HG02588 (cell line): Measurements from ENCODE around the gene ACAD9.
"Not testable (repeated sequence)": the region's sequence is repeated elsewhere in the genome, so short reads cannot be mapped to it uniquely, and the experiment has no call there.

Experiments used
- ATAC-seq: cut with Tn5 transposase; IDR thresholded peaks from one replicate; pipeline ENCODE4 v1.9.1; 2021; ENCODE audit warnings: mild to moderate bottlenecking, moderate library complexity; ENCODE audit not compliant: unreplicated experiment

Gene ACAD9

DNA sequence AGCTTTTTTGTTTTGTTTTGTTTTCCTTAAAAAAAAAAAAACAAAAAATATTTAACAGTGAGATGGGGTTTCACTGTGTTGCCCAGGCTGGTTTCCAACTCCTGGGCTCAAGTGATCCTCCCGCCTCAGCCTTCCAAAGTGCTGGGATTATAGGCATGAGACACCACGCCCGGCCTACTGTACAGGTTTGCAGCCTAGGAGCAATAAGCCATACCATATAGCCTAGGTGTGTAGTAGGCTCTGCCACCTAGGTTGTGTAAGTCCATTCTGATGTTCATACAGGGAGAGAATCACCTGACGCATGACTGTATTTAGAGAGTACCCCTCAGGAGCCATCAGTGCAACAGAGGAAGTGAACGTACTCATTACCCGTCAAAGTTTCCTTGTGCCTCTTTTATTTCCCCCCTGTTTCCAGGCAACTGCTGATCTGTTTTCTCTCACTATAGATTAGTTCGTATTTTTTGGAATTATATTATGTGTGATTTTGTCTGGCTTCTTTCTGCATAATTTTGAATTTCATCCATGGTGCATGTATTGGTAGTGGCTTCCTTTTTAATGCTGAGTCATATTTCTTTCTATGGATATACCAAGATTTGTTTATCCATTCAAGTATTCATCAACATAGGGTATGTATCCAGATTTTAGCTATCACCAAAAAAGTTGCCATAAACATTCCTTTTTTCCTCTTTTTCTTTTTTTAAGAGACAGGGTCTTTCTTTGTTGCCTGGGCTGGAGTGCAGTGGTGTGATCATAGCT lies 9.9 kb downstream of the ACAD9 start:
- no peak for ATAC-seq

DNA sequence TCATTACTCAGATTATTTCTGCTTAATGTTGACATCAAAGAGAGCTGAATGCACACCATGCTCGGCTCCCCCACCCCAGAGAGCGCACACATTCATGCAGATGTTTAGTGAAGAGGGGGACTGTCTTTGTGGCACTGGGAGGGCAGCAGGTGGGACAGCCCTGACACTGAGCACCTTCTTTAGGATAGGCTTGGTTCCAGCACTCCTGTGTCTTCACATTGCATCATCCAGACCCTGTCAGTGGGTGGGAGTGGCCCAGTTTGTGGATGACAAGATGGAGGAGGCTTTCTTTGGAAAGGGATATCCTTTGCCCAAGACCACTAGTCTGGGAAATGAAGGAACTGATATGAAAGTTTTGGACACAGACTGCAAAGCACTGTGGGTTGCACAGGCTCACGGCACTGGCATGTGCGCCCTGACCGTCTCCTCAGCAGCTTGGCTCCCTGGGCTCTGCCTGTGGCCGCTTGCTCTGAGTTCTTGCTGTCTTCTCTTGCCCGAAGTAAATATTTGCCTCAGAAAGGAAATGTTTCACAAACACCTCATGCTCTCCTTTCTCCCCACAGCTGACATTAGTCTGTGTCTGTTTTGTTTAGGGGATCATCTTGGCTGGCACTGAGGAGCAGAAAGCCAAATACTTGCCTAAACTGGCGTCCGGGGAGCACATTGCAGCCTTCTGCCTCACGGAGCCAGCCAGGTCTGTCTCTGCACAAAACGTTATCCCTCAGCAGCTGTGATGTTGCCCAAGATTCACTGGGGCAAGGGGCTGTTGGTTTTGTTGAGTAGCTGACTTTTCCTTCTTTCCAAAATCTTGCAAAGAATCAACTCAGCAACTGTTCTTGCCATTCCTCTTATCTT lies 16.6 kb downstream of the ACAD9 start:
- no peak for ATAC-seq

- no peak for ATAC-seq
Observed at GRCh38 chr3:128902426-128902825, 23.0 kb downstream of the ACAD9 start.

DNA sequence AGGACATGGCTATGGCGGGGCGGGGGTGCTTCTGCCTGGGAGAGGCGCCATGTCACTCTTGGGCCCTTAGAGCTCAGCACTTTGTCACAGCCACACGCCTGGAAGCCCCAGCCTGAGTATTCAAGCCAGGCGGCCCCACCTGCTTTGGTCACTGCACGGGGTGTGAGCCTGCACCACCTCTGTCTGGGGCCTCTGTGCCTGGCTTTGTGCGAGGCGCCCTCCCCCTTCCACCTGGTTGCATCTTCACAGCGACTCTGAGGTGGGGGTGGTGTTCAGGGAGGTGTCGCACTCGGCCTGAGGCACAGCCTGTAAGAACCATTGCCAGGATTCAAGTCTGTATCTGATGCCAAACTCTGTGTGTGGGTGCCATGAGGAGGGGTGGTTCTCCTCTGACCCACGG lies 24.1 kb downstream of the ACAD9 start:
- ATAC-seq: no peak

GRCh38 chr3:128906031-128906803 lies 26.8 kb downstream of the ACAD9 start:
- no peak for ATAC-seq

GRCh38 chr3:128906804-128907525 lies 27.5 kb downstream of the ACAD9 start:
- no peak for ATAC-seq

GRCh38 chr3:128907706-128908445 lies 28.5 kb downstream of the ACAD9 start:
- no peak for ATAC-seq

DNA sequence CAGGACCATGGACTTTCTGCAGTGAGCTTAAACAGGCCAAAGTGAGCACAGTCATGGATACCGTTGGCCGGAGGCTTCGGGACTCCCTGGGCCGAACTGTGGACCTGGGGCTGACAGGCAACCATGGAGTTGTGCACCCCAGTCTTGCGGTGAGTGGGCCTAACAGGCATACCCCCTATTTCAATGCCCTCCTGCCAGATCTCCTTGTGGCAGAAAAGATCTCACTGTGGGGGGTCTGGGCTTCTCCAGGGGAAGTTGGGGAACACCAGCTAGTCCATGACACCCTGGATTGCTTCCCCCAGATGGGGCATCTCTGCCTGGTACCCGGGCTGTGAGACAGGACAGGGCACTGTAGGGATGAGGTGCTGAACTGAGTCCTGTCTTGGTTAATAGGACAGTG lies 29.5 kb downstream of the ACAD9 start:
- no peak for ATAC-seq

- no peak for ATAC-seq
Observed at GRCh38 chr3:128910006-128910405, 30.6 kb downstream of the ACAD9 start.

- ATAC-seq: no peak
Observed at GRCh38 chr3:128911911-128912310, 32.5 kb downstream of the ACAD9 start.

DNA sequence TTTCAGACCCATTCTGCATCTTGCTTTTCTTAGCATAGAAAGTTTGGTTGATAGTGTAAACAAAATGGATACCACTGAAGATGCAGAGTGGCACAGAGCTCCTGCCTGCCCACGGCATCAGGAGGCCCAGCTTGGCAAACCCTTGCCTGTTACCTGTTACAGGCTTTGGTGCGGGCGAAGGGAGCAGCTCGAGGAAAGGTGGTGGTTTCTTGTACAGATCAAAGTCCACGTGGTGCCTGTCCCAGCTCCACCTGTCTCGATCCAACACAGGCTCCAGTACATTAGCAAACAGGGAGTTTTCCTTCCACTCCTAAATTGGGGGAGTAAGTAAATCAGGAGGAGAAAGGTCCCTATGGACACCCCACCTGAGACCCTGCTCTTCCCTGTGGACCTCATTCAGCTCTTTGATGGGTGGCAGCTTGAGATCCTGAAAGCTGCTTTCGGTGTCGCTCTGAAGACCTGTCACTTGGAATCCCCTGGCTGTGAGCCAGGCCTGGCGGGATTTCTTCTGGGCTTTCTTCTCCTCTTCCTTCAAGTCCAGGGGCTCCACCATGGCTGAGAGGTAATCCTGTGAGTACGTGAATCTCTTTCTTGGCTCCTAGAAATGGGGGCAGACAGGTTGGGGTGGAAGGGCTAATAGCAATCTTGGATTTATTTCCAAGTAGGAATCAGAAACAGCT lies 35.7 kb downstream of the ACAD9 start:
- ATAC-seq: no peak

- ATAC-seq: no peak
Observed at GRCh38 chr3:128917291-128917690, 37.9 kb downstream of the ACAD9 start.

- ATAC-seq: no peak
Observed at GRCh38 chr3:128919988-128920387, 40.6 kb downstream of the ACAD9 start.

- no peak for ATAC-seq
Observed at GRCh38 chr3:128922804-128923459, 43.5 kb downstream of the ACAD9 start.

DNA sequence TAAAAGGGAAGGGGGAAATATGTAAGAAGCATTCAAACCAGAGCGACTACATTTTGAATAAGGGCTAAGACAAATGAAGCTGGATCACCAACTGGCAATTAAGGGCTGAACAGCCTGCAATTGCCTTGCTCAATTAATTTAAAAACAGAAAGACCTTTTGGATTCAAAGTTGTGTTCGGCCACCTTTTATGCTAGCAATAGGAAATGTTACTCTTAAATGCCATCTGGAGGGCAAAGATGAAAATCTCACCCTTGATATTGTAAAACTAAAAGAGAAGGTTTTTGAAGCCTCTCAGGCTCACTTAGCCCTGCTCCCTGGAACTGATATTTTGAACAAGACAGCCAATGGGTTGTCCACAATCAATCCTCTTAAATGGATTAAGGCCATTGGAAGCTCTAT lies 44.2 kb downstream of the ACAD9 start:
- no peak for ATAC-seq

DNA sequence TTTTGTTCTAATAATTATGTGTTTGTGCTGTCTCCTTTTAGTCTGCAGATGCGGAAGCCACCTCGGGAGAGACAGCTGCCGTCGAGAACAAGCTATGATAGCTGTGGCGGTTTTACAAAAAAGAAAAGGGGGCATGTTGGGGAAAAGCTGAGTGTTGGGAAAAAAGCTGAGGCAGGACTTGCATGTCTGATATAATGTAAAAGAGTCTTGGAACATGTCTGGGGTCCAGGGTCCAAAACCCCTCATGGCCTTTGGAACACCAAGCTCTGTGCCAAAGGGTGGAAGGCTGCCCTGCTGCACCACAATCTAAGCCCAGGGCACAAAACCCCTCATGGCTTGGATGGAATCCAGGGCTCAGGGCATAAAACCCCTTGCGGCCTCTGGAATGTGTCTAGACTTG lies 44.6 kb downstream of the ACAD9 start:
- not testable (repeated sequence) for ATAC-seq

DNA sequence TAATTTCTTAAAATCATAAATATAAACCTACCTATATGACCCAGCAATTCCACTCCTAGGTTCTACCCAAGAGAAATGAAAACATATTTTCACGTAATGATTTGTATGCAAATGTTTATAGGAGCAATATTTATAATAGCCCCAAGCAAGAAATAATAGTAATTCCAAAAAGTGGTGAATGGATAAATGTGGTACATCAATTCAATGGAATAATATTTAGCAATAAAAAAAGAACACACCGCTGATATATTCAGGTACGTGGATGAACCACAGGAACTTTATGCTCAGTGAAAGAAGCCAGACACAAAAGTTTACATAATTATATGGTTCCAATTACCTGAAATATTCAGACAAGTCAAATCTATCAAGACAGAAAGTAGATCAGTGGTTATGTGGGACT lies 49.9 kb downstream of the ACAD9 start:
- ATAC-seq: no peak

- no peak for ATAC-seq
Observed at GRCh38 chr3:128931046-128931445, 51.6 kb downstream of the ACAD9 start.
